ENCODE measurements around the gene LGMN. TPM values are rescaled to one million over a fixed set of nuclear protein-coding genes. Genes with fewer than 3 reads are reported as not detected.

LGMN gene
- total and polyA plus RNA-seq, 9 of the 15 experiments (the other 6 are each of a cell fraction or from before 2014, with no cell fraction given), result 0.05 to 1.4 (median 0.43) TPM; not detected in 2

DNA sequence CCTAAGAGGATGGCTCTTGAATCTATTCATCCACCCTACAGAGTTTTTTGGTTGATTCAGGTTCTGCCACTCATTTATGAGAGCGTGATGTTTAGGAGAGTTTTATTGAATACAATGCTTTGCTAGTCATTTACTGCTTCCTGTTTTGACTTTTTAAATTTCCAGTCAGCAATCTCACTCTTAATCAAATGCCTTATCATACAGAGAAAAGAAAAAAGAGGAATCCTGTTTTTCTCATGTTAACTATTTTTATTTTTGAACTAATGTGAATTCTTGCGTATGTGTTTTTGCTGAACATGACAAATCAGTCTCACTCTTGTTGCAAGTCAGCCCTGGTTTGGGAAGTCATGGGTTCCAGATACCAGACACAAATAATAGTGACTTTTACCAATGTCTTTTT lies 22.1 kb upstream of the LGMN start:
- FAIRE-seq (no peak), ATAC-seq (no peak), DNase-seq (ENCODE audit: extremely low read depth in 1 of 4, low spot score in 3 of 4) (no peak)
- BruUV-seq (replicated peaks), result no TSS peak
- TF ChIP-seq STAT5A (IDR thresholded peaks at IDR 0.05; ENCODE audit: borderline replicate concordance, low read length) (no peak), ZFP30 (CRISPR knock-in tag; IDR thresholded peaks at IDR 0.05; ENCODE audit: borderline replicate concordance) (no peak)
- Histone ChIP-seq H3K4me2 (ENCODE audit: insufficient read depth, low read length) (no peak overlapping the region), H3K9me3 (replicated peaks; ENCODE audit: control insufficient read depth, insufficient read depth, low read depth, low read length) (no peaks in the 10 kb centered on the region), H3K4me1 (replicated peaks in 1 of 2; ENCODE audit: control insufficient read depth in 2 of 2, insufficient read depth in 2 of 2, low read length in 2 of 2) (no peaks in the 10 kb centered on the region), H3K9me1 (ENCODE audit: control insufficient read depth, insufficient read depth, low read length) (no peaks in the 10 kb centered on the region), H4K20me1 (replicated peaks; ENCODE audit: control insufficient read depth, insufficient read depth, low read length) (no peaks in the 10 kb centered on the region), H3K27me3 (ENCODE audit: control insufficient read depth in 2 of 2, insufficient read depth in 2 of 2, low read length in 2 of 2) (no peaks in the 10 kb centered on the region; a peak in 2 of 5 replicates), H3K36me3 (ENCODE audit: control insufficient read depth, insufficient read depth, low read length) (no peaks in the 10 kb centered on the region), H3K79me2 (ENCODE audit: control insufficient read depth, insufficient read depth, low read length) (no peaks in the 10 kb centered on the region), H2AFZ (ENCODE audit: low read depth, low read length) (no peak overlapping the region), H3K9ac (ENCODE audit: insufficient read depth in 1 of 2, low read depth in 2 of 2, low read length in 2 of 2) (no peak overlapping the region), H3K4me3 (no peak overlapping the region), H3K27ac (ENCODE audit: extremely low read depth, low read depth, low read length) (no peak overlapping the region)
- intact Hi-C loops (cut with micrococcal nuclease) (no loop called here), in situ Hi-C loops (cut with MboI) (no loop called here)
- CTCF ChIA-PET (ENCODE audit: low intra/inter-chr PET ratio), result no interaction called here
- POLR2A ChIA-PET, result no interaction called here
- 40% methylated on average over 2 of the region's 2 CpGs for WGBS (ENCODE audit: insufficient coverage, low coverage, missing lambda C conversion rate)

DNA sequence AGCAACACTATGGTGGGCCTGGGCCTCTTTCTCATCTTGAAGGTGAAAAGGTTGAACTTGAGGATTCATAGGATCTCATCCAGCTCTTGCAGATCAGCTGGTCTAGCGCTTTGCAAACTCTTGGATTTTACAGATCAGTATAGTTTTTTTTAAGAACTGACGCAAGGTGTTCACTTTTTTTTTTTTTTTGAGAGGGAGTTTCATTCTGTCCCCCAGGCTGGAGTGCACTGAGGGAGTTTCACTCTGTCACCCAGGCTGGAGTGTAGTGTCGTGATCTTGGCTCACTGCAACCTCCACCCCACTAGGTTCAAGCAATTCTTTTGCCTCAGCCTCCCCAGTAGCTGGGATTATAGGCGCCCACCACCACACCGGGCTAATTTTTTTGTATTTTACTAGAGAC lies 20.4 kb upstream of the LGMN start:
- intact Hi-C loops (cut with micrococcal nuclease) (no loop called here), in situ Hi-C loops (cut with MboI) (no loop called here)
- H3K4me3 ChIP-seq, result no peak overlapping the region
- FAIRE-seq, result no peak
- H3K27ac ChIP-seq (ENCODE audit: extremely low read depth, low read depth, low read length), result no peak overlapping the region
- no TSS peak for BruUV-seq (replicated peaks)
- no peaks in the 10 kb centered on the region for H3K9me3 ChIP-seq (replicated peaks; ENCODE audit: control insufficient read depth, insufficient read depth, low read depth, low read length)
- 7% methylated on average over 4 of the region's 5 CpGs for WGBS (ENCODE audit: insufficient coverage, low coverage, missing lambda C conversion rate)
- no peak for ATAC-seq
- H4K20me1 ChIP-seq (replicated peaks; ENCODE audit: control insufficient read depth, insufficient read depth, low read length), result no peaks in the 10 kb centered on the region
- H3K4me1 ChIP-seq (replicated peaks in 1 of 2; ENCODE audit: control insufficient read depth in 2 of 2, insufficient read depth in 2 of 2, low read length in 2 of 2), result no peaks in the 10 kb centered on the region
- H3K9ac ChIP-seq (ENCODE audit: insufficient read depth in 1 of 2, low read depth in 2 of 2, low read length in 2 of 2), result no peak overlapping the region
- DNase-seq (ENCODE audit: extremely low read depth in 1 of 4, low spot score in 3 of 4), result no peak
- ChIA-PET POLR2A (interaction anchor here (0.7 kb wide), 1 partner anchor 279 kb away, joined by 3 read pairs; no protein-coding TSS in a partner anchor), CTCF (ENCODE audit: low intra/inter-chr PET ratio) (no interaction called here)
- no peaks in the 10 kb centered on the region for H3K9me1 ChIP-seq (ENCODE audit: control insufficient read depth, insufficient read depth, low read length)
- no peak overlapping the region for H3K4me2 ChIP-seq (ENCODE audit: insufficient read depth, low read length)
- H3K27me3 ChIP-seq (ENCODE audit: control insufficient read depth in 2 of 2, insufficient read depth in 2 of 2, low read length in 2 of 2), result no peaks in the 10 kb centered on the region; a peak in 2 of 5 replicates
- no peaks in the 10 kb centered on the region for H3K36me3 ChIP-seq (ENCODE audit: control insufficient read depth, insufficient read depth, low read length)
- no peak overlapping the region for H2AFZ ChIP-seq (ENCODE audit: low read depth, low read length)
- H3K79me2 ChIP-seq (ENCODE audit: control insufficient read depth, insufficient read depth, low read length), result no peaks in the 10 kb centered on the region
- TF ChIP-seq BDP1 (IDR thresholded peaks at IDR 0.05; ENCODE audit: insufficient read depth, insufficient read length) (no peak), TRIM28 (IDR thresholded peaks at IDR 0.05) (no peak), ZNF197 (CRISPR knock-in tag; IDR thresholded peaks at IDR 0.05; ENCODE audit: low read depth) (no peak), HMG20A (CRISPR knock-in tag; conservative IDR thresholded peaks at IDR 0.05) (no peak), FOXA1 (IDR thresholded peaks at IDR 0.05; ENCODE audit: borderline replicate concordance) (no peak), NUFIP1 (IDR thresholded peaks at IDR 0.05; ENCODE audit: partially characterized antibody) (no peak), STAG1 (CRISPR knock-in tag; IDR thresholded peaks at IDR 0.05; ENCODE audit: borderline replicate concordance) (no peak), PYGO2 (tag; IDR thresholded peaks at IDR 0.05) (no peak), ZNF699 (CRISPR knock-in tag; IDR thresholded peaks at IDR 0.05; ENCODE audit: insufficient replicate concordance) (no peak), GABPA (tag; conservative IDR thresholded peaks at IDR 0.05; ENCODE audit: low read depth) (no peak), GABPB2 (CRISPR knock-in tag; conservative IDR thresholded peaks at IDR 0.05) (no peak)
- TF ChIP-seq, protein P1, sequence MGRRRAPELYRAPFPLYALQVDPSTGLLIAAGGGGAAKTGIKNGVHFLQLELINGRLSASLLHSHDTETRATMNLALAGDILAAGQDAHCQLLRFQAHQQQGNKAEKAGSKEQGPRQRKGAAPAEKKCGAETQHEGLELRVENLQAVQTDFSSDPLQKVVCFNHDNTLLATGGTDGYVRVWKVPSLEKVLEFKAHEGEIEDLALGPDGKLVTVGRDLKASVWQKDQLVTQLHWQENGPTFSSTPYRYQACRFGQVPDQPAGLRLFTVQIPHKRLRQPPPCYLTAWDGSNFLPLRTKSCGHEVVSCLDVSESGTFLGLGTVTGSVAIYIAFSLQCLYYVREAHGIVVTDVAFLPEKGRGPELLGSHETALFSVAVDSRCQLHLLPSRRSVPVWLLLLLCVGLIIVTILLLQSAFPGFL (CRISPR knock-in tag; IDR thresholded peaks at IDR 0.05), result no peak
